K562 (cell line): Measurements from ENCODE around the gene PDCD6IP. TPM values are rescaled to one million over a fixed set of nuclear protein-coding genes. Genes with fewer than 3 reads are reported as not detected.

Source experiments
- ATF1 ChIP-seq, 2 experiments: fragments of 450-650 bp in 1 of 2; IDR thresholded peaks; 2 replicates each; pipeline ENCODE4 v1.6.1; 2016; ENCODE audit warnings: missing compliant biosample characterization in 1 of 2, missing genetic modification characterization in 1 of 2
- BACH1 ChIP-seq: fragments of 200-800 bp; sonication (Bioruptor generic); IDR thresholded peaks from 2 replicates; pipeline ENCODE4 v1.6.1; 2016; ENCODE audit warnings: missing genetic modification characterization, missing compliant biosample characterization
- BRF2 ChIP-seq: IDR thresholded peaks from 3 replicates; pipeline ENCODE4 v1.6.1; 2011; ENCODE audit warnings: borderline replicate concordance, mild to moderate bottlenecking; ENCODE audit not compliant: insufficient read length, insufficient read depth
- CBX5 ChIP-seq: IDR thresholded peaks from 2 replicates; pipeline ENCODE4 v1.6.1; 2014; ENCODE audit warnings: low read depth, borderline replicate concordance
- CEBPG ChIP-seq, 3 experiments: fragments of 200-800 bp in 1 of 3; sonication (Bioruptor generic) in 1 of 3; sonication (generic) in 1 of 3; formaldehyde crosslinking in 1 of 3; IDR thresholded peaks in 2 of 3; conservative IDR thresholded peaks in 1 of 3; 2 replicates each; pipeline versions ENCODE4 v1.6.1 to v1.8.0; 2016 to 2022; ENCODE audit warnings: missing compliant biosample characterization in 2 of 3, missing genetic modification characterization in 2 of 3, mild to moderate bottlenecking in 1 of 3, missing genetic modification reagents in 1 of 3
- CREB5 ChIP-seq: fragments of 250-450 bp; sonication (Bioruptor Pico); IDR thresholded peaks from 2 replicates; pipeline ENCODE4 v1.5.0; 2020; ENCODE audit warnings: mild to moderate bottlenecking
- DPF2 ChIP-seq: fragments of 450-650 bp; IDR thresholded peaks from 2 replicates; pipeline ENCODE4 v1.6.1; 2016
- ELF4 ChIP-seq: fragments of 450-650 bp; formaldehyde crosslinking; IDR thresholded peaks from 2 replicates; pipeline ENCODE4 v1.4.0; 2022; ENCODE audit warnings: missing genetic modification characterization
- FOXK2 ChIP-seq, 2 experiments: fragments of 450-650 bp; IDR thresholded peaks in 1 of 2; conservative IDR thresholded peaks in 1 of 2; 2 replicates each; pipeline ENCODE4 v1.6.1; 2016; ENCODE audit warnings: low read depth in 2 of 2, mild to moderate bottlenecking in 1 of 2
- HINFP ChIP-seq: fragments of 450-650 bp; conservative IDR thresholded peaks from 2 replicates; pipeline ENCODE4 v1.6.1; 2016; ENCODE audit warnings: missing genetic modification characterization, low read depth, mild to moderate bottlenecking, control low read depth, missing compliant biosample characterization
- PRDM10 ChIP-seq: fragments of 450-650 bp; IDR thresholded peaks from 2 replicates; pipeline ENCODE4 v1.6.1; 2018; ENCODE audit not compliant: partially characterized antibody
- SRSF1 ChIP-seq: fragments of 200-400 bp; formaldehyde crosslinking; IDR thresholded peaks from 2 replicates; pipeline ENCODE4 v1.6.1; 2017; ENCODE audit warnings: mild to moderate bottlenecking, low read depth, low read length, moderate library complexity
- TOE1 ChIP-seq, 2 experiments: fragments of 450-650 bp in 1 of 2; sonication (generic) in 1 of 2; formaldehyde crosslinking in 1 of 2; IDR thresholded peaks; 2 replicates each; pipeline versions ENCODE4 v1.7.1 to v1.8.0; 2016 to 2022; ENCODE audit warnings: borderline replicate concordance in 2 of 2, mild to moderate bottlenecking in 2 of 2, antibody characterized with exemption in 1 of 2, inconsistent platforms in 1 of 2, low read depth in 1 of 2, missing genetic modification reagents in 1 of 2, moderate library complexity in 1 of 2
- TRIM28 ChIP-seq: fragments of 450-650 bp; IDR thresholded peaks from 2 replicates; pipeline ENCODE4 v1.6.1; 2017
- ZBED1 ChIP-seq: IDR thresholded peaks from 2 replicates; pipeline ENCODE4 v1.6.1; 2014
- ZBTB9 ChIP-seq: fragments of 450-650 bp; formaldehyde crosslinking; IDR thresholded peaks from 2 replicates; pipeline ENCODE4 v1.4.0; 2020; ENCODE audit warnings: mild to moderate bottlenecking, moderate library complexity
- ZNF589 ChIP-seq: fragments of 200-800 bp; sonication (Bioruptor generic); IDR thresholded peaks from 2 replicates; pipeline ENCODE4 v1.6.1; 2016; ENCODE audit warnings: low read depth, missing genetic modification characterization, missing compliant biosample characterization
- polyA plus RNA-seq, 8 experiments: library from polyadenylated mRNA; depleted of rRNA in 4 of 8; stranded (reverse) in 5 of 8; unstranded in 3 of 8; fragments of >200 nt; fragmentation: Nextera tagmentation in 2 of 8; fragmentation: Illumina TruSeq in 1 of 8; extraction: Ambion mirVana in 2 of 8; extraction: Trizol in 1 of 8; gene quantifications; 2 replicates each; pipeline versions ENCODE4 v1.2.1 to v1.2.3, GENCODE V29; 2011 to 2014; ENCODE audit warnings: inconsistent platforms in 1 of 8, missing spikeins in 1 of 8
- total RNA-seq, 7 experiments: library from RNA; depleted of rRNA in 6 of 7; stranded (reverse); fragments of >200 nt in 6 of 7; fragmentation: Illumina TruSeq in 2 of 7; extraction: Trizol in 2 of 7; gene quantifications; 2 replicates each; pipeline versions ENCODE4 v1.2.1 to v1.2.3, GENCODE V29; 2011 to 2021; ENCODE audit warnings: low replicate concordance in 1 of 7

PDCD6IP gene
- total and polyA plus RNA-seq, 9 of the 15 experiments (the other 6 are each of a cell fraction or from before 2014, with no cell fraction given), result 40.2 to 302 (median 122) TPM

- TF ChIP-seq PRDM10, result peak; percentile 29
- TF ChIP-seq DPF2, result peak; percentile 94
- TF ChIP-seq CBX5, result peak; percentile 89; the same call in 1 of the 2 replicates
- TF ChIP-seq HINFP (tag), result no peak
- peak; percentile 70 for TF ChIP-seq ELF4 (CRISPR knock-in tag)
- peak; percentile 25; the same call in 1 of the 2 replicates for TF ChIP-seq ZBED1
- TF ChIP-seq TOE1 (IDR thresholded peaks at IDR 0.05; ENCODE audit: borderline replicate concordance), result peak; percentile 94; the same call in 1 of the 2 replicates
- TF ChIP-seq TOE1 (CRISPR knock-in tag; IDR thresholded peaks at IDR 0.05; ENCODE audit: borderline replicate concordance, low read depth), result no peak
- TF ChIP-seq ZBTB9, result peak; percentile 62
- TF ChIP-seq ATF1 (CRISPR knock-in tag; IDR thresholded peaks at IDR 0.05), result no peak
- TF ChIP-seq ATF1 (tag; IDR thresholded peaks at IDR 0.05), result peak; percentile 94
- TF ChIP-seq TRIM28, result peak; percentile 96
- no peak for TF ChIP-seq SRSF1
- no peak; the same call in 1 of the 2 replicates for TF ChIP-seq ZNF589 (CRISPR knock-in tag)
- TF ChIP-seq BRF2, result no peak
- no peak for TF ChIP-seq BACH1
- peak; percentile 93 to 97 for TF ChIP-seq FOXK2 (conservative IDR thresholded peaks at IDR 0.05 in 1 of 2, IDR thresholded peaks at IDR 0.05 in 1 of 2; ENCODE audit: low read depth in 2 of 2)
- TF ChIP-seq CEBPG (CRISPR knock-in tag; IDR thresholded peaks at IDR 0.05), result peak; percentile 97
- TF ChIP-seq CEBPG (tag; conservative IDR thresholded peaks at IDR 0.05 in 1 of 2, IDR thresholded peaks at IDR 0.05 in 1 of 2), result peak; percentile 92 to 96
- no peak for TF ChIP-seq CREB5
Measured at GRCh38 chr3:33791477-33792166, 6.8 kb upstream of the PDCD6IP start (continued).
